ENCODE data around the gene GYG1.

The GYG1 gene

GRCh38 chr3:149019580-149019979 is 28.2 kb downstream of the GYG1 start:
- TF ChIP-seq CTCF (IDR thresholded peaks at IDR 0.05) = no peak

GRCh38 chr3:149020196-149020838 is 29.0 kb downstream of the GYG1 start:
- no peak for TF ChIP-seq CTCF (IDR thresholded peaks at IDR 0.05)

- no peak for TF ChIP-seq CTCF (IDR thresholded peaks at IDR 0.05)
These were observed 29.5 kb downstream of the GYG1 start for GRCh38 chr3:149020839-149021252.

GRCh38 chr3:149021830-149022229 is 30.5 kb downstream of the GYG1 start:
- TF ChIP-seq CTCF (IDR thresholded peaks at IDR 0.05) = no peak

GRCh38 chr3:149023951-149024350 is 32.6 kb downstream of the GYG1 start:
- TF ChIP-seq CTCF (IDR thresholded peaks at IDR 0.05) = no peak

- no peak for TF ChIP-seq CTCF (IDR thresholded peaks at IDR 0.05)
These were observed 35.4 kb downstream of the GYG1 start for GRCh38 chr3:149026718-149027117.

- TF ChIP-seq CTCF (IDR thresholded peaks at IDR 0.05) = no peak
These were observed 39.8 kb downstream of the GYG1 start for GRCh38 chr3:149031096-149031495.

GRCh38 chr3:149037684-149038083 is 46.3 kb downstream of the GYG1 start:
- TF ChIP-seq CTCF (IDR thresholded peaks at IDR 0.05) = no peak
